Measurements from ENCODE around the gene ARHGAP6.

Gene ARHGAP6

GRCh38 chrX:11399489-11400094, 266.1 kb downstream of the ARHGAP6 start:
- no peak for DNase-seq (ENCODE audit: low spot score)

GRCh38 chrX:11398785-11399184, 266.9 kb downstream of the ARHGAP6 start:
- ATAC-seq (ENCODE audit: low read depth) (no peak), DNase-seq (ENCODE audit: low spot score) (no peak)
- H3K27me3 ChIP-seq (ENCODE audit: insufficient read depth, poor library complexity, severe bottlenecking), result no peaks in the 10 kb centered on the region
- H3K36me3 ChIP-seq (ENCODE audit: low read depth), result no peaks in the 10 kb centered on the region
- no peak for TF ChIP-seq CTCF (IDR thresholded peaks at IDR 0.05; ENCODE audit: poor library complexity, severe bottlenecking)
- no peak overlapping the region for H3K4me3 ChIP-seq (ENCODE audit: severe bottlenecking)
- no peaks in the 10 kb centered on the region for H3K9me3 ChIP-seq (ENCODE audit: severe bottlenecking)
- H3K4me1 ChIP-seq (ENCODE audit: insufficient read depth, poor library complexity, severe bottlenecking), result no peaks in the 10 kb centered on the region
- no peak overlapping the region for H3K27ac ChIP-seq (ENCODE audit: poor library complexity, severe bottlenecking)

More at GRCh38 chrX:11399489-11400094, 266.1 kb downstream of the ARHGAP6 start:
- no peaks in the 10 kb centered on the region for H3K36me3 ChIP-seq (ENCODE audit: low read depth)
- H3K4me3 ChIP-seq (ENCODE audit: severe bottlenecking), result no peak overlapping the region
- H3K9me3 ChIP-seq (ENCODE audit: severe bottlenecking), result no peaks in the 10 kb centered on the region
- no peaks in the 10 kb centered on the region for H3K27me3 ChIP-seq (ENCODE audit: insufficient read depth, poor library complexity, severe bottlenecking)
- ATAC-seq (ENCODE audit: low read depth), result no peak
- H3K27ac ChIP-seq (ENCODE audit: poor library complexity, severe bottlenecking), result no peak overlapping the region
- no peak for TF ChIP-seq CTCF (IDR thresholded peaks at IDR 0.05; ENCODE audit: poor library complexity, severe bottlenecking)
- H3K4me1 ChIP-seq (ENCODE audit: insufficient read depth, poor library complexity, severe bottlenecking), result no peaks in the 10 kb centered on the region

- Histone ChIP-seq H3K4me3 (ENCODE audit: severe bottlenecking) (no peak overlapping the region), H3K27me3 (ENCODE audit: insufficient read depth, poor library complexity, severe bottlenecking) (no peaks in the 10 kb centered on the region), H3K9me3 (ENCODE audit: severe bottlenecking) (no peaks in the 10 kb centered on the region), H3K4me1 (ENCODE audit: insufficient read depth, poor library complexity, severe bottlenecking) (no peaks in the 10 kb centered on the region), H3K36me3 (ENCODE audit: low read depth) (no peaks in the 10 kb centered on the region), H3K27ac (ENCODE audit: poor library complexity, severe bottlenecking) (no peak overlapping the region)
- no peak for TF ChIP-seq CTCF (IDR thresholded peaks at IDR 0.05; ENCODE audit: poor library complexity, severe bottlenecking)
- DNase-seq (ENCODE audit: low spot score) (no peak), ATAC-seq (ENCODE audit: low read depth) (no peak)
Observed at GRCh38 chrX:11398139-11398538, 267.6 kb downstream of the ARHGAP6 start.

- H3K27ac ChIP-seq (ENCODE audit: poor library complexity, severe bottlenecking), result no peak overlapping the region
- no peaks in the 10 kb centered on the region for H3K27me3 ChIP-seq (ENCODE audit: insufficient read depth, poor library complexity, severe bottlenecking)
- DNase-seq (ENCODE audit: low spot score), result no peak
- H3K4me3 ChIP-seq (ENCODE audit: severe bottlenecking), result no peak overlapping the region
- H3K9me3 ChIP-seq (ENCODE audit: severe bottlenecking), result no peaks in the 10 kb centered on the region
- TF ChIP-seq CTCF (IDR thresholded peaks at IDR 0.05; ENCODE audit: poor library complexity, severe bottlenecking), result no peak
- H3K4me1 ChIP-seq (ENCODE audit: insufficient read depth, poor library complexity, severe bottlenecking), result no peaks in the 10 kb centered on the region
- ATAC-seq (ENCODE audit: low read depth), result no peak
- H3K36me3 ChIP-seq (ENCODE audit: low read depth), result no peaks in the 10 kb centered on the region
Observed at GRCh38 chrX:11397680-11398079, 268.0 kb downstream of the ARHGAP6 start.

- ATAC-seq (ENCODE audit: low read depth) (no peak), DNase-seq (ENCODE audit: low spot score) (no peak)
- TF ChIP-seq CTCF (IDR thresholded peaks at IDR 0.05; ENCODE audit: poor library complexity, severe bottlenecking), result no peak
- Histone ChIP-seq H3K27me3 (ENCODE audit: insufficient read depth, poor library complexity, severe bottlenecking) (no peaks in the 10 kb centered on the region), H3K4me1 (ENCODE audit: insufficient read depth, poor library complexity, severe bottlenecking) (no peaks in the 10 kb centered on the region), H3K27ac (ENCODE audit: poor library complexity, severe bottlenecking) (no peak overlapping the region), H3K9me3 (ENCODE audit: severe bottlenecking) (no peaks in the 10 kb centered on the region), H3K4me3 (ENCODE audit: severe bottlenecking) (no peak overlapping the region), H3K36me3 (ENCODE audit: low read depth) (no peaks in the 10 kb centered on the region)
Observed at GRCh38 chrX:11395859-11396258, 269.9 kb downstream of the ARHGAP6 start.
